GM12872 (cell line): ENCODE data around the gene SPRR2E.

Experiments
- CTCF ChIP-seq: IDR thresholded peaks from 3 replicates; pipeline ENCODE4 v1.5.1; 2011; ENCODE audit warnings: low read depth, mild to moderate bottlenecking, low read length, moderate library complexity; ENCODE audit not compliant: insufficient read depth

Gene SPRR2E

GRCh38 chr1:153049211-153049610 lies 45.1 kb downstream of the SPRR2E start:
- no peak for TF ChIP-seq CTCF
